Liver (tissue), 9 donors: ENCODE results near the gene PREP. TPM values are rescaled to one million over a fixed set of nuclear protein-coding genes. Genes with fewer than 3 reads are reported as not detected.

Experiments used
- DNase-seq: peaks from one replicate; pipeline ENCODE4 v3.0.0-alpha.2; 2017; ENCODE audit warnings: low spot score
- H3K27ac ChIP-seq, 2 donors: one replicate each; pipeline ENCODE4 v1.7.0; 2013; ENCODE audit warnings: inconsistent platforms in 2 of 2, low read length in 2 of 2, control low read depth in 1 of 2, low read depth in 1 of 2, mild to moderate bottlenecking in 1 of 2
- H3K27me3 ChIP-seq, 4 donors: one replicate each; pipeline versions ENCODE4 v1.6.1 to v1.7.0; 2013; ENCODE audit warnings: low read length in 3 of 4, inconsistent platforms in 1 of 4, mild to moderate bottlenecking in 1 of 4, moderate library complexity in 1 of 4; ENCODE audit not compliant: control insufficient read depth in 4 of 4, insufficient read depth in 4 of 4
- H3K36me3 ChIP-seq, 4 donors: one replicate each; pipeline versions ENCODE4 v1.6.1 to v1.7.0; 2013; ENCODE audit warnings: low read length in 3 of 4, mild to moderate bottlenecking in 3 of 4, low read depth in 1 of 4, moderate library complexity in 1 of 4; ENCODE audit not compliant: control insufficient read depth in 4 of 4, insufficient read depth in 3 of 4
- H3K4me1 ChIP-seq, 4 donors: one replicate each; pipeline versions ENCODE4 v1.6.1 to v1.7.0; 2013; ENCODE audit warnings: low read length in 3 of 4, mild to moderate bottlenecking in 3 of 4, moderate library complexity in 1 of 4; ENCODE audit not compliant: control insufficient read depth in 4 of 4, insufficient read depth in 4 of 4
- H3K4me3 ChIP-seq, 3 donors: one replicate each; pipeline versions ENCODE4 v1.6.1 to v1.7.0; 2013; ENCODE audit warnings: low read length in 3 of 3, control low read depth in 1 of 3, low read depth in 1 of 3, mild to moderate bottlenecking in 1 of 3
- H3K9ac ChIP-seq, 2 donors: one replicate each; pipeline ENCODE4 v1.7.0; 2013; ENCODE audit warnings: low read length in 2 of 2, mild to moderate bottlenecking in 2 of 2, moderate library complexity in 2 of 2, control low read depth in 1 of 2, low read depth in 1 of 2
- H3K9me3 ChIP-seq, 4 donors: one replicate each; pipeline versions ENCODE4 v1.6.1 to v1.7.0; 2013; ENCODE audit warnings: low read length in 3 of 4; ENCODE audit not compliant: control insufficient read depth in 4 of 4
- ATF3 ChIP-seq: IDR thresholded peaks from 2 replicates; pipeline ENCODE4 v1.6.1; 2016; ENCODE audit warnings: antibody characterized with exemption
- CTCF ChIP-seq: fragments of 150-350 bp; IDR thresholded peaks from 2 replicates; pipeline ENCODE4 v1.5.1; 2017; ENCODE audit warnings: improper control_type of control experiment, low read depth, low read length; ENCODE audit not compliant: missing input control
- EGR1 ChIP-seq, 2 donors: IDR thresholded peaks; 2 replicates each; pipeline ENCODE4 v1.6.1; 2016 to 2018; ENCODE audit warnings: antibody characterized with exemption in 2 of 2, low read depth in 2 of 2
- FOXA1 ChIP-seq: IDR thresholded peaks from 2 replicates; pipeline ENCODE4 v1.6.1; 2016; ENCODE audit warnings: antibody characterized with exemption
- FOXA2 ChIP-seq: IDR thresholded peaks from 2 replicates; pipeline ENCODE4 v1.6.1; 2016; ENCODE audit warnings: antibody characterized with exemption
- GABPA ChIP-seq, 2 donors: IDR thresholded peaks in 1 of 2; conservative IDR thresholded peaks in 1 of 2; 2 replicates each; pipeline ENCODE4 v1.6.1; 2016; ENCODE audit warnings: antibody characterized with exemption in 2 of 2, mild to moderate bottlenecking in 1 of 2, moderate library complexity in 1 of 2
- HNF4A ChIP-seq, 2 donors: conservative IDR thresholded peaks; 2 replicates each; pipeline ENCODE4 v1.6.1; 2016; ENCODE audit warnings: antibody characterized with exemption in 2 of 2, mild to moderate bottlenecking in 2 of 2
- HNF4G ChIP-seq: IDR thresholded peaks from 2 replicates; pipeline ENCODE4 v1.6.1; 2016; ENCODE audit warnings: antibody characterized with exemption
- JUND ChIP-seq, 2 donors: IDR thresholded peaks; 2 replicates each; pipeline ENCODE4 v1.6.1; 2016; ENCODE audit warnings: antibody characterized with exemption in 2 of 2
- NR2F2 ChIP-seq: IDR thresholded peaks from 2 replicates; pipeline ENCODE4 v1.6.1; 2016; ENCODE audit warnings: antibody characterized with exemption
- RAD21 ChIP-seq, 2 donors: IDR thresholded peaks; 2 replicates each; pipeline ENCODE4 v1.6.1; 2016; ENCODE audit warnings: antibody characterized with exemption in 2 of 2, mild to moderate bottlenecking in 2 of 2
- REST ChIP-seq: IDR thresholded peaks from 2 replicates; pipeline ENCODE4 v1.6.1; 2016; ENCODE audit warnings: antibody characterized with exemption, mild to moderate bottlenecking
- RXRA ChIP-seq, 2 donors: IDR thresholded peaks; 2 replicates each; pipeline ENCODE4 v1.6.1; 2017 to 2018; ENCODE audit warnings: antibody characterized with exemption in 2 of 2, mild to moderate bottlenecking in 1 of 2
- SP1 ChIP-seq: IDR thresholded peaks from 2 replicates; pipeline ENCODE4 v1.6.1; 2018; ENCODE audit warnings: antibody characterized with exemption, mild to moderate bottlenecking
- TAF1 ChIP-seq: conservative IDR thresholded peaks from 2 replicates; pipeline ENCODE4 v1.6.1; 2016; ENCODE audit warnings: antibody characterized with exemption, mild to moderate bottlenecking
- YY1 ChIP-seq: IDR thresholded peaks from 2 replicates; pipeline ENCODE4 v1.6.1; 2016; ENCODE audit warnings: antibody characterized with exemption, mild to moderate bottlenecking
- WGBS: extraction: QIAGEN DNeasy Blood & Tissue Kit; methylation state at CpG from one replicate; pipeline ENCODE4 v1.1.7; 2013; 5-methylcytosine and 5-hydroxymethylcytosine counted together
- polyA plus RNA-seq, 2 donors: library from polyadenylated mRNA; stranded (reverse) in 1 of 2; unstranded in 1 of 2; fragments of 200-250 nt in 1 of 2; fragments of >200 nt in 1 of 2; fragmentation: Nextera tagmentation in 1 of 2; extraction: Ambion mirVana in 1 of 2; gene quantifications; one replicate each; pipeline versions ENCODE4 v1.2.1 to v1.2.3, GENCODE V29; 2013 to 2015
- total RNA-seq, 2 donors: library from RNA; depleted of rRNA; stranded (reverse); fragments of >200 nt; gene quantifications; one replicate each; pipeline ENCODE4 v1.2.3, GENCODE V29; 2014
- TF ChIP-seq, protein P1 (sequence below): IDR thresholded peaks from 2 replicates; pipeline ENCODE4 v1.6.1; 2016; ENCODE audit warnings: antibody characterized with exemption
- TF ChIP-seq, protein P2 (sequence below): IDR thresholded peaks from 2 replicates; pipeline ENCODE4 v1.6.1; 2016; ENCODE audit warnings: antibody characterized with exemption
- donor health status: healthy.
- donor health status: healthy.
- donor health status: healthy.
- donor health status: healthy.
- donor health status: healthy.

PREP gene
- total and polyA plus RNA-seq, 4 donors: 7.3 to 17.7 (median 13.0) TPM

GRCh38 chr6:105304825-105305224 lies 98.1 kb downstream of the PREP start (continued):
- TF ChIP-seq CTCF (no peak), JUND (IDR thresholded peaks at IDR 0.05) (no peak), ATF3 (no peak), SP1 (no peak)

- H3K9me3 ChIP-seq: no peaks in the 10 kb centered on the region
- no peak overlapping the region for H3K9ac ChIP-seq
- TF ChIP-seq JUND (IDR thresholded peaks at IDR 0.05): no peak
- no peak for TF ChIP-seq NR2F2
- TF ChIP-seq YY1: no peak
- TF ChIP-seq TAF1: no peak
- no peak for TF ChIP-seq GABPA (IDR thresholded peaks at IDR 0.05 in 1 of 2, conservative IDR thresholded peaks at IDR 0.05 in 1 of 2)
- TF ChIP-seq RXRA (IDR thresholded peaks at IDR 0.05): no peak
- no peak for TF ChIP-seq FOXA2
- TF ChIP-seq, protein P1, sequence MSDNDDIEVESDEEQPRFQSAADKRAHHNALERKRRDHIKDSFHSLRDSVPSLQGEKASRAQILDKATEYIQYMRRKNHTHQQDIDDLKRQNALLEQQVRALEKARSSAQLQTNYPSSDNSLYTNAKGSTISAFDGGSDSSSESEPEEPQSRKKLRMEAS: no peak
- no peak for TF ChIP-seq HNF4A (conservative IDR thresholded peaks at IDR 0.05)
- no peak for TF ChIP-seq CTCF
- TF ChIP-seq FOXA1: no peak
- TF ChIP-seq, protein P2, sequence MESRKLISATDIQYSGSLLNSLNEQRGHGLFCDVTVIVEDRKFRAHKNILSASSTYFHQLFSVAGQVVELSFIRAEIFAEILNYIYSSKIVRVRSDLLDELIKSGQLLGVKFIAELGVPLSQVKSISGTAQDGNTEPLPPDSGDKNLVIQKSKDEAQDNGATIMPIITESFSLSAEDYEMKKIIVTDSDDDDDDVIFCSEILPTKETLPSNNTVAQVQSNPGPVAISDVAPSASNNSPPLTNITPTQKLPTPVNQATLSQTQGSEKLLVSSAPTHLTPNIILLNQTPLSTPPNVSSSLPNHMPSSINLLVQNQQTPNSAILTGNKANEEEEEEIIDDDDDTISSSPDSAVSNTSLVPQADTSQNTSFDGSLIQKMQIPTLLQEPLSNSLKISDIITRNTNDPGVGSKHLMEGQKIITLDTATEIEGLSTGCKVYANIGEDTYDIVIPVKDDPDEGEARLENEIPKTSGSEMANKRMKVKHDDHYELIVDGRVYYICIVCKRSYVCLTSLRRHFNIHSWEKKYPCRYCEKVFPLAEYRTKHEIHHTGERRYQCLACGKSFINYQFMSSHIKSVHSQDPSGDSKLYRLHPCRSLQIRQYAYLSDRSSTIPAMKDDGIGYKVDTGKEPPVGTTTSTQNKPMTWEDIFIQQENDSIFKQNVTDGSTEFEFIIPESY: no peak
- no peak for TF ChIP-seq HNF4G
- TF ChIP-seq EGR1 (IDR thresholded peaks at IDR 0.05; ENCODE audit: low read depth in 2 of 2): no peak
- TF ChIP-seq REST: no peak
- TF ChIP-seq ATF3: no peak
- TF ChIP-seq RAD21 (IDR thresholded peaks at IDR 0.05): no peak
- no peak for TF ChIP-seq SP1
- H3K4me3 ChIP-seq: no peak overlapping the region
- no peaks in the 10 kb centered on the region for H3K27me3 ChIP-seq
- no peak for DNase-seq
- H3K4me1 ChIP-seq: no peaks in the 10 kb centered on the region
- no peak overlapping the region for H3K27ac ChIP-seq
- peaks cover 0 to 9% (median 3%) of the 10 kb centered on the region in 4 donors for H3K36me3 ChIP-seq
- 98% methylated on average over 3 of the region's 3 CpGs for WGBS
Observed at GRCh38 chr6:105304366-105304765, 98.5 kb downstream of the PREP start.
